HepG2 (cell line): ENCODE measurements around the gene TM4SF5. TPM values are rescaled to one million over a fixed set of nuclear protein-coding genes. Genes with fewer than 3 reads are reported as not detected.

ENCODE experiments used
- AGO2 ChIP-seq: fragments of 200-400 bp; formaldehyde crosslinking; optimal IDR thresholded peaks from 2 replicates; pipeline ENCODE3; 2017; ENCODE audit warnings: mild to moderate bottlenecking, low read depth, low read length, moderate library complexity
- ATF1 ChIP-seq: IDR thresholded peaks from 2 replicates; pipeline ENCODE4 v1.6.1; 2016; ENCODE audit warnings: mild to moderate bottlenecking, control low read depth
- ATF7 ChIP-seq, 2 experiments: fragments of 450-650 bp in 1 of 2; sonication (generic) in 1 of 2; formaldehyde crosslinking in 1 of 2; IDR thresholded peaks; 2 replicates each; pipeline versions ENCODE4 v1.4.0 to v1.6.1; 2016 to 2020; ENCODE audit warnings: antibody characterized with exemption in 1 of 2, mild to moderate bottlenecking in 1 of 2, missing genetic modification reagents in 1 of 2
- ATF7-NPFF ChIP-seq: sonication (generic); formaldehyde crosslinking; IDR thresholded peaks from 2 replicates; pipeline ENCODE4 v1.8.1; 2023; ENCODE audit warnings: mild to moderate bottlenecking, low read depth, missing genetic modification reagents, moderate library complexity
- DR1 ChIP-seq: sonication (generic); formaldehyde crosslinking; IDR thresholded peaks from 2 replicates; pipeline ENCODE4 v1.8.0; 2021; ENCODE audit warnings: mild to moderate bottlenecking, missing genetic modification reagents, inconsistent platforms
- MTA3 ChIP-seq: sonication (generic); formaldehyde crosslinking; IDR thresholded peaks from 2 replicates; pipeline ENCODE4 v1.4.0; 2020; ENCODE audit warnings: missing genetic modification reagents
- NAIF1 ChIP-seq: sonication (generic); formaldehyde crosslinking; IDR thresholded peaks from 2 replicates; pipeline ENCODE4 v1.5.0; 2020; ENCODE audit warnings: mild to moderate bottlenecking, missing genetic modification reagents, borderline replicate concordance
- PAXIP1 ChIP-seq: sonication (generic); formaldehyde crosslinking; conservative IDR thresholded peaks from 2 replicates; pipeline ENCODE4 v1.4.0; 2020; ENCODE audit warnings: mild to moderate bottlenecking, missing genetic modification reagents, moderate library complexity
- PHF5A ChIP-seq: IDR thresholded peaks from one replicate; pipeline ENCODE4 v1.6.1; 2018; ENCODE audit warnings: low read depth, missing genetic modification reagents; ENCODE audit not compliant: unreplicated experiment
- SMAD1 ChIP-seq: sonication (generic); formaldehyde crosslinking; IDR thresholded peaks from 2 replicates; pipeline ENCODE4 v1.4.0; 2020; ENCODE audit warnings: missing genetic modification reagents, low read depth, mild to moderate bottlenecking, borderline replicate concordance
- ZBTB7A ChIP-seq: sonication (generic); formaldehyde crosslinking; IDR thresholded peaks from 2 replicates; pipeline ENCODE4 v1.8.0; 2022; ENCODE audit warnings: mild to moderate bottlenecking, missing genetic modification reagents
- ZMYM2 ChIP-seq: sonication (generic); formaldehyde crosslinking; IDR thresholded peaks from 2 replicates; pipeline ENCODE4 v1.8.0; 2022; ENCODE audit warnings: mild to moderate bottlenecking, missing genetic modification reagents
- ZNF121 ChIP-seq: sonication (generic); formaldehyde crosslinking; IDR thresholded peaks from 2 replicates; pipeline ENCODE4 v1.5.0; 2020; ENCODE audit warnings: mild to moderate bottlenecking, missing genetic modification reagents
- ZNF251 ChIP-seq: sonication (generic); formaldehyde crosslinking; IDR thresholded peaks from 2 replicates; pipeline ENCODE4 v1.9.0; 2021; ENCODE audit warnings: mild to moderate bottlenecking, missing genetic modification reagents
- ZNF557 ChIP-seq: sonication (generic); formaldehyde crosslinking; IDR thresholded peaks from 2 replicates; pipeline ENCODE4 v1.4.0; 2020; ENCODE audit warnings: missing genetic modification reagents
- ZNF770 ChIP-seq: sonication (generic); formaldehyde crosslinking; IDR thresholded peaks from 2 replicates; pipeline ENCODE4 v1.5.0; 2020; ENCODE audit warnings: mild to moderate bottlenecking, missing genetic modification reagents
- polyA plus RNA-seq, 8 experiments: library from polyadenylated mRNA; depleted of rRNA in 3 of 8; stranded (reverse) in 7 of 8; unstranded in 1 of 8; fragments of >200 nt; fragmentation: Illumina TruSeq in 4 of 8; extraction: Trizol in 4 of 8; gene quantifications; 2 replicates each; pipeline versions ENCODE4 v1.2.1 to v1.2.3, GENCODE V29; 2011 to 2016; ENCODE audit warnings: low read depth in 4 of 8, missing spikeins in 1 of 8, mixed read lengths in 1 of 8; ENCODE audit not compliant: insufficient read depth in 1 of 8
- total RNA-seq, 5 experiments: library from RNA; depleted of rRNA; stranded (reverse); fragments of >200 nt; fragmentation: Illumina TruSeq; extraction: Trizol; gene quantifications; 2 replicates each; pipeline ENCODE4 v1.2.3, GENCODE V29; 2016; ENCODE audit warnings: low read depth in 1 of 5
- TF ChIP-seq, protein P1 (sequence below): sonication (generic); formaldehyde crosslinking; IDR thresholded peaks from 2 replicates; pipeline ENCODE4 v1.4.0; 2020; ENCODE audit warnings: missing genetic modification reagents
- TF ChIP-seq, protein P2 (sequence below): sonication (generic); formaldehyde crosslinking; IDR thresholded peaks from 2 replicates; pipeline ENCODE4 v1.4.0; 2020; ENCODE audit warnings: missing genetic modification reagents, borderline replicate concordance
- TF ChIP-seq, protein P3 (sequence below): sonication (generic); formaldehyde crosslinking; IDR thresholded peaks from 2 replicates; pipeline ENCODE4 v1.4.0; 2020; ENCODE audit warnings: mild to moderate bottlenecking, low read depth, missing genetic modification reagents

The TM4SF5 gene
- total and polyA plus RNA-seq, 2 of the 13 experiments (the other 11 are each of a cell fraction or from before 2014, with no cell fraction given) = 30.1 to 126 TPM

DNA sequence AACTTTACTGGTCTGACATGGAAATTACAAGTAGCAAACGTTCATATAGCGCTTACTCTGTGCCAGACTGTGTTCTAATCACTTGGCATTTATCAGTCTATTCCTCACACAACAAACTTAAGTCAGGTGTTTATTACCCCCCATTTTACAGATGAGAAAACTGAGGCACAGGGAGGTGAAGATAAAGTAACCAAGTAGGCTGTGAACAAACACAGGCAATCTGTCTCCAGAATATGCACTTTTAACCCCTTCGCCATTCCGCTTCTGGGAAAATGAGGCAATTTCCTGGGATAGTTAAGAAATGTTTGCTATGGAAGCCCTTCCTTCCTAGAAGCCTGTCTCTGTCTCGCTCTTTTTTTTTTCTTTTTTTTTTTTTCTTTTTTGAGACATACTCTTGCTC, 19.8 kb upstream of the TM4SF5 start (continued):
- TF ChIP-seq PAXIP1 (CRISPR knock-in tag) (peak; percentile 23; the same call in 1 of the 2 replicates), DR1 (CRISPR knock-in tag) (no peak), ATF7-NPFF (CRISPR knock-in tag) (no peak), ZNF121 (CRISPR knock-in tag) (no peak), ZNF770 (CRISPR knock-in tag) (no peak), ATF1 (CRISPR knock-in tag) (no peak), ZNF251 (CRISPR knock-in tag) (no peak), ZNF557 (no peak), AGO2 (no peak), NAIF1 (CRISPR knock-in tag) (no peak), ZMYM2 (CRISPR knock-in tag) (peak; percentile 91), SMAD1 (CRISPR knock-in tag) (no peak), ZBTB7A (CRISPR knock-in tag) (no peak), MTA3 (CRISPR knock-in tag) (no peak), ATF7 (IDR thresholded peaks at IDR 0.05) (no peak), ATF7 (CRISPR knock-in tag; IDR thresholded peaks at IDR 0.05) (no peak), PHF5A (CRISPR knock-in tag) (peak; percentile 63)
- TF ChIP-seq, protein P1, sequence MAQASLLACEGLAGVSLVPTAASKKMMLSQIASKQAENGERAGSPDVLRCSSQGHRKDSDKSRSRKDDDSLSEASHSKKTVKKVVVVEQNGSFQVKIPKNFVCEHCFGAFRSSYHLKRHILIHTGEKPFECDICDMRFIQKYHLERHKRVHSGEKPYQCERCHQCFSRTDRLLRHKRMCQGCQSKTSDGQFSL = no peak
- TF ChIP-seq, protein P2, sequence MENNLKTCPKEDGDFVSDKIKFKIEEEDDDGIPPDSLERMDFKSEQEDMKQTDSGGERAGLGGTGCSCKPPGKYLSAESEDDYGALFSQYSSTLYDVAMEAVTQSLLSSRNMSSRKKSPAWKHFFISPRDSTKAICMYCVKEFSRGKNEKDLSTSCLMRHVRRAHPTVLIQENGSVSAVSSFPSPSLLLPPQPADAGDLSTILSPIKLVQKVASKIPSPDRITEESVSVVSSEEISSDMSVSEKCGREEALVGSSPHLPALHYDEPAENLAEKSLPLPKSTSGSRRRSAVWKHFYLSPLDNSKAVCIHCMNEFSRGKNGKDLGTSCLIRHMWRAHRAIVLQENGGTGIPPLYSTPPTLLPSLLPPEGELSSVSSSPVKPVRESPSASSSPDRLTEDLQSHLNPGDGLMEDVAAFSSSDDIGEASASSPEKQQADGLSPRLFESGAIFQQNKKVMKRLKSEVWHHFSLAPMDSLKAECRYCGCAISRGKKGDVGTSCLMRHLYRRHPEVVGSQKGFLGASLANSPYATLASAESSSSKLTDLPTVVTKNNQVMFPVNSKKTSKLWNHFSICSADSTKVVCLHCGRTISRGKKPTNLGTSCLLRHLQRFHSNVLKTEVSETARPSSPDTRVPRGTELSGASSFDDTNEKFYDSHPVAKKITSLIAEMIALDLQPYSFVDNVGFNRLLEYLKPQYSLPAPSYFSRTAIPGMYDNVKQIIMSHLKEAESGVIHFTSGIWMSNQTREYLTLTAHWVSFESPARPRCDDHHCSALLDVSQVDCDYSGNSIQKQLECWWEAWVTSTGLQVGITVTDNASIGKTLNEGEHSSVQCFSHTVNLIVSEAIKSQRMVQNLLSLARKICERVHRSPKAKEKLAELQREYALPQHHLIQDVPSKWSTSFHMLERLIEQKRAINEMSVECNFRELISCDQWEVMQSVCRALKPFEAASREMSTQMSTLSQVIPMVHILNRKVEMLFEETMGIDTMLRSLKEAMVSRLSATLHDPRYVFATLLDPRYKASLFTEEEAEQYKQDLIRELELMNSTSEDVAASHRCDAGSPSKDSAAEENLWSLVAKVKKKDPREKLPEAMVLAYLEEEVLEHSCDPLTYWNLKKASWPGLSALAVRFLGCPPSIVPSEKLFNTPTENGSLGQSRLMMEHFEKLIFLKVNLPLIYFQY = no peak
- TF ChIP-seq, protein P3, sequence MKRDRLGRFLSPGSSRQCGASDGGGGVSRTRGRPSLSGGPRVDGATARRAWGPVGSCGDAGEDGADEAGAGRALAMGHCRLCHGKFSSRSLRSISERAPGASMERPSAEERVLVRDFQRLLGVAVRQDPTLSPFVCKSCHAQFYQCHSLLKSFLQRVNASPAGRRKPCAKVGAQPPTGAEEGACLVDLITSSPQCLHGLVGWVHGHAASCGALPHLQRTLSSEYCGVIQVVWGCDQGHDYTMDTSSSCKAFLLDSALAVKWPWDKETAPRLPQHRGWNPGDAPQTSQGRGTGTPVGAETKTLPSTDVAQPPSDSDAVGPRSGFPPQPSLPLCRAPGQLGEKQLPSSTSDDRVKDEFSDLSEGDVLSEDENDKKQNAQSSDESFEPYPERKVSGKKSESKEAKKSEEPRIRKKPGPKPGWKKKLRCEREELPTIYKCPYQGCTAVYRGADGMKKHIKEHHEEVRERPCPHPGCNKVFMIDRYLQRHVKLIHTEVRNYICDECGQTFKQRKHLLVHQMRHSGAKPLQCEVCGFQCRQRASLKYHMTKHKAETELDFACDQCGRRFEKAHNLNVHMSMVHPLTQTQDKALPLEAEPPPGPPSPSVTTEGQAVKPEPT (CRISPR knock-in tag) = no peak
